GM18519 (cell line): ENCODE results near the gene ZNF20.
A peak's percentile ranks its signal among the peaks of the same experiment; 100 is the strongest.

Source experiments
- ATAC-seq: cut with Tn5 transposase; IDR thresholded peaks from one replicate; pipeline ENCODE4 v1.9.1; 2021; ENCODE audit warnings: mild to moderate bottlenecking, moderate library complexity; ENCODE audit not compliant: unreplicated experiment, low FRiP score

ZNF20 gene

GRCh38 chr19:12139885-12140544, at the start of gene ZNF20:
TSS of gene ZNF20 (minus strand) at chr19:12140350. CDS start at chr19:12140182, 168 bp downstream.
- peak; percentile 51 for ATAC-seq

- ATAC-seq, result no peak
Observed at GRCh38 chr19:12187625-12188024, 47.5 kb upstream of the ZNF20 start.

DNA sequence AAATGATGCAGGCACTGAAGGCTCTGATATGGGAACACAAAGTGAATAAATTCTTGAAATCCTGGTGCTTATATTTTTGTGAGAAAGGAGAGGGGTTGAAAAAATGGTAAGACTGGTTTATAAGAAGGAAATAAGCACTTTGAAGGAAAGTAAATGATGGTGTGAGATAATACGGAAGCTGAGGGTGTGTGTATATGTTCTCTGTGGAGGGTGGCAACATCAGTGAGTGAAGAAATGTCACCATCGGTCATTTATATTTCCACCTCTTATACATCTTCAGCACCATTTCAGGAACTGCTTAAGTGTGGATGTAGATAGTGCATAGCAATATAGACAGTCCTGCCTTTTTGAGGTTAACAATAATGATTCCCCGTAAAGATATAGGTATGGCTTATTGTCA, 40.2 kb upstream of the ZNF20 start:
- no peak for ATAC-seq

- no peak for ATAC-seq
Observed at GRCh38 chr19:12166626-12167025, 26.5 kb upstream of the ZNF20 start.

DNA sequence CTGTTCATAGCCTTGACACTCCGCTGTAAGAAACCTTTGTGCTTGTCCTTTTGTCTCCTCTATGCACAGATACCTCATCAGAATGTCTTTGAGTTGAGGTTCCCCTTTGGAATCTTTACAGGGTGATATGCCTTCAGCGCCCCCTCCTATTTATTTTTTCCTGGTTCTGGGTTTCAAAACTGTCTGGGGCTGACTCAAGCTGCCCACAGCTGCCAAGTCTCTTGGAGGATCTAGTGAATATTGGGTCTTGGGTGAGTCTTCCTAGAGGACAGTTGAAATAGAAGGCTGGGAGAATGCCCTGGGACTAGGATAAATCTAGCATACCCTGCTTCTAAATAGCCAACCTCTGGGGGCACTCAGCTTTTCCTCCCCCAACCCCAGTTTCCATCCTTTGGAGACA, 23.7 kb upstream of the ZNF20 start:
- no peak for ATAC-seq

- no peak for ATAC-seq
Observed at GRCh38 chr19:12162882-12163806, 23.0 kb upstream of the ZNF20 start, which contains the start of gene ZNF136. TSS of gene ZNF136 (plus strand) at chr19:12163096. CDS start at chr19:12163204, 108 bp downstream.

- no peak for ATAC-seq
Observed at GRCh38 chr19:12162513-12162881, 22.3 kb upstream of the ZNF20 start.

DNA sequence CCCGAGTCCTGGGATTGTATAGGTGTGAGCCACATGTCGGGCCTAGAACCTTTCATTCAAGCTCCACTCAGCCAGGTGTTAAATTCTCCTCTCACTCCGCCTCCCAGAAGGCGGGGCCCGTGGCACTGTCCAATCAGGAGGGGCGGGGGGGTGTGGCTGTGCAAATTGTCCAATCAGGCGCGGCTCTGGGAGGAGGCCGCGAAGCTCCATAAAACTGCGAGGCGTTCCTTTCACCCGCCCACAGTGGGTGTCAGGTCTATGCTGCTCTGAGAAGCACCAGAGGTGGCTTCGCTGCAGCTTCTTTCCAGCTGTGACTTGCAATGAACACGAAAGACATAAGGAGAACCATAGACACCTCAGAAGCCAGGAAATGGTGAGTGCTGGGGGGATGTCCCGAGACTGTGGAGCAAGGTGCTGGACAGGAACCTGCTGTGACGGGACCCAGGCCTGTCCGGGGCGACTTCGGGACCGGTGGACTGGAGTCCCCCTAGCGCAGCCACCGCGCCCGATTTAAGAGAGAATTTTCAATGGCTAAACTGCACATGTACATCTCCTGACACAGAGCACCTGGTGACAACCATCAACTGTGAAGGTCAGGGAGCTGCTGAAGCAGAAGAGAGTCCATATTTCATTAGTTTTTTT, 19.7 kb upstream of the ZNF20 start:
- ATAC-seq, result no peak

GRCh38 chr19:12156223-12157058, 16.3 kb upstream of the ZNF20 start, which contains the start of gene ZNF625:
TSS of gene ZNF625 (minus strand) at chr19:12156734. CDS start at chr19:12156558, 176 bp downstream.
- no peak for ATAC-seq

GRCh38 chr19:12155324-12155860, 15.2 kb upstream of the ZNF20 start:
- no peak for ATAC-seq

DNA sequence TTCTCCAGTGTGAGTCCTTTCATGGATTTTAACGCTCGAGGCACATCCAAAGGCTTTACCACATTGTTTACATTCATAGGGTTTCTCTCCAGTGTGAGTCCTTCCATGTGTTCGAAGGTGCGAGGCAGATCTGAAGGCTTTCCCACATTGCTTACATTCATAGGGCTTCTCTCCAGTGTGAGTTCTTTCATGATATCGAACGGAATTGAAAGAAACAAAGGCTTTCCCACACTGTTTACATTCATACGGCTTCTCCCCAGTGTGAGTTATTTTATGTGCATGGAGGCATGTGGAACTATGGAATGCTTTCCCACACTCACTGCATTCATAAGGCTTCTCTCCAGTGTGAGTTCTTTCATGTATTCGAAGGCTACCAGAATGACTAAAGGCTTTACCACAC, 5.2 kb upstream of the ZNF20 start:
- ATAC-seq, result no peak

DNA sequence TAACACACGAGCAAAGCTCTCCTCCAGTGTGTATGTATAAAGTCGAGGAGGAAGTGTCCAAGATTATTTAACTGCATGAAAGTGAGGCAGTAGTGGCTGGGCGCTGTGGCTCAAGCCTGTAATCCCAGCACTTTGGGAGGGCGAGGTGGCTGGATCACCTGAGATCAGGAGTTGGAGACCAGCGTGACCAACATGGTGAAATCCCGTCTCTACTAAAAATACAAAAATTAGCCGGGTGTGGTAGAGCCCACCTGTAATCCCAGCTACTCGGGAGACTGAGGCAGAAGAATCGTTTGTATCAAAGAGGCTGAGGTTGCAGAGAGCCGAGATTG, 1.2 kb upstream of the ZNF20 start:
- ATAC-seq, result no peak

DNA sequence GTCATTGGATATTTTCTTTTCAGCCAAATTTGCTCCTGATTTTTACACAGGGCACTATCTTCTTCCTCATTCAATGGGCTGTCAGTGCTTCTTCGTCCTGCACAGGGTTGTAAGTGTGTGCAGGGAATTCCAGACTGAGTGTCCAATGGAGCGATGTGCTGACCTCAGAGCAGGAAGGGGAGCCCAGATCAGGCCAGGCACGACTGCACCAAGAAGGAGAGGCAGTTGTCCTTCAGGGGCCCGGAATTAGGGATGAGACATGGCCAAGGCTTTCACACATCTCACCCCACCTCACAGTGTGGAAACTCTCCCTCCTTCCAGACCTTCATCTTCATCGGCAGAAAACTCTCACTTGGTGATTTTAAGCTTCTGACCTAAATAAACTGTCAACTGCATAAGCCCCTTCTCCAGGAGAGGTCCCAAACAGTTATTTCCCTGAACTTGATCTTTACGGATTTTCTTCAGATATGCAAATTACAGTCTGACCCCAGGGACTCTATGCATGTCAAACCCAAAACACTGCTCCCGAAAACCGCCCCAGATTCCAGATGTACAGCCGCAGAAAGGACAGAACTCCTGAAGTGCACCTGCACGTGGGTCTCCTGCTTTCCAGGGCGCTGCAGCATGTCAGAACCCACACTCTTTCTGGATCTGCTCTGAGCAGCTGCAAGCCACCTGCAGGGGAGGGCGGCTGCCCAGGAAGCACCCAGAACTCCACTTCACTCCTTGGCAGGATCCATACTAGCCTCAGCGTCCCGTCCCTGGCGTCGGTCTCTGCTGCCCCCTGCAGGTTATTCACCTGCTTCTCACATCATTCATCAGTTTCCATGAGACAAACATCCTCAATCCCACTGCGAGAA, 625 bp upstream of the ZNF20 start:
- ATAC-seq, result peak; percentile 39

- ATAC-seq, result no peak
Observed at GRCh38 chr19:12139269-12139668, 881 bp downstream of the ZNF20 start.

DNA sequence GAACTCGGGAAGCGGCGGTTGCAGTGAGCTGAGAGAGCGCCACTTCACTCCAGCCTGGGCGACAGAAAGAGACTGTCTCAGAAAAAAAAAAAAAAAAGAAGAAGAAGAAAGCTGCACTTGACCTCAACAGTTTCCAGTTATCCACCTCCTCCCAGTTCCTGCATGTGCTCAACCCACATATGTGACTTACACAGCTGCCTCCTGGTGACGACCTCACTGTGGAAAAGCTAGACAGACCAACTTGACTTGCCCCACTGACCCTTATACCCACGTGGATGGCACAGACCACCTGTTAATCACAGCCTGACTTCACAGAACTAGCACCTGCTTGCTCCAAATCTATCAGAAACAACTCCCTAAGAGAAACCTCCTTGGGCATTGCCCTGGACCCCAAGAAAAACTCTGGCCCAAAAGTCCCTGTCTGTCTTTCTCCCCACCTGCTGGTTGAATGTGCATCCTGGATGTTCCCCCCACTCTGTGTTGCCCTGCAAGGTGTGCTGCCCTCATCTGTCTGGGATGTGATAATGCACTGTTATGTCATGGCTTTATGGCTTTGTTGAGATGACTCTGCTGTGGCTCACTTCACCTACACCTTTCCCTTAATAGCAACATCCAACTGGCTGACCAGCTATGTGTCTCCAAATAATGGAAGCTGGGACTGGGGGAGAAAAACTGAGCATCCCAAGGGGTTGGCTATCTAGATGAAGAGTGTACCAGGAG, 2.8 kb downstream of the ZNF20 start:
- no peak for ATAC-seq

- no peak for ATAC-seq
Observed at GRCh38 chr19:12133069-12133468, 7.1 kb downstream of the ZNF20 start.

- ATAC-seq, result no peak
Observed at GRCh38 chr19:12126707-12127106, 13.4 kb downstream of the ZNF20 start.

- no peak for ATAC-seq
Observed at GRCh38 chr19:12117201-12117970, 22.8 kb downstream of the ZNF20 start.
